K562 (cell line): ENCODE data around the gene HEMK1. TPM values are rescaled to one million over a fixed set of nuclear protein-coding genes. Genes with fewer than 3 reads are reported as not detected.

Experiments used
- CBX3 ChIP-seq, 2 experiments: IDR thresholded peaks; 1 replicate in 1 of 2; 2 replicates in 1 of 2; pipeline ENCODE4 v1.6.1; 2012; ENCODE audit warnings: inconsistent platforms in 2 of 2, low read length in 2 of 2, borderline replicate concordance in 1 of 2, control low read depth in 1 of 2
- CHD1 ChIP-seq: fragments of 200-600 bp; sonication (generic); IDR thresholded peaks from one replicate; pipeline ENCODE4 v1.6.1; 2012; ENCODE audit warnings: mild to moderate bottlenecking, moderate library complexity, low read length, inconsistent platforms
- DNMT1 ChIP-seq: fragments of 450-650 bp; IDR thresholded peaks from 2 replicates; pipeline ENCODE4 v1.6.1; 2016; ENCODE audit warnings: antibody characterized with exemption, mild to moderate bottlenecking
- EGR1 ChIP-seq: fragments of 450-650 bp; conservative IDR thresholded peaks from 2 replicates; pipeline ENCODE4 v1.6.1; 2017; ENCODE audit warnings: mild to moderate bottlenecking
- ERF ChIP-seq: fragments of 450-650 bp; formaldehyde crosslinking; IDR thresholded peaks from 2 replicates; pipeline ENCODE4 v1.4.0; 2020; ENCODE audit warnings: mild to moderate bottlenecking, mixed read lengths
- EWSR1 ChIP-seq: fragments of 450-650 bp; IDR thresholded peaks from 2 replicates; pipeline ENCODE4 v1.6.1; 2018; ENCODE audit warnings: borderline replicate concordance, mild to moderate bottlenecking, low read depth, moderate library complexity; ENCODE audit not compliant: partially characterized antibody
- GATA2 ChIP-seq: sonication (generic); formaldehyde crosslinking; IDR thresholded peaks from 2 replicates; pipeline ENCODE4 v1.4.0; 2020; ENCODE audit warnings: mild to moderate bottlenecking, missing genetic modification reagents
- PPARD ChIP-seq: fragments of 250-450 bp; sonication (Bioruptor Pico); IDR thresholded peaks from 2 replicates; pipeline ENCODE4 v1.8.0; 2022; ENCODE audit warnings: inconsistent platforms, mild to moderate bottlenecking, moderate library complexity
- RBM17 ChIP-seq: fragments of 200-400 bp; formaldehyde crosslinking; IDR thresholded peaks from 2 replicates; pipeline ENCODE4 v1.6.1; 2017; ENCODE audit warnings: low read depth, mild to moderate bottlenecking, low read length, borderline replicate concordance
- RNF2 ChIP-seq: sonication (generic); IDR thresholded peaks from 2 replicates; pipeline ENCODE4 v1.6.1; 2016
- SMAD2 ChIP-seq: fragments of 150-350 bp; IDR thresholded peaks from 2 replicates; pipeline ENCODE4 v1.6.1; 2014; ENCODE audit warnings: low read depth, mild to moderate bottlenecking, low read length
- polyA plus RNA-seq, 8 experiments: library from polyadenylated mRNA; depleted of rRNA in 4 of 8; stranded (reverse) in 5 of 8; unstranded in 3 of 8; fragments of >200 nt; fragmentation: Nextera tagmentation in 2 of 8; fragmentation: Illumina TruSeq in 1 of 8; extraction: Ambion mirVana in 2 of 8; extraction: Trizol in 1 of 8; gene quantifications; 2 replicates each; pipeline versions ENCODE4 v1.2.1 to v1.2.3, GENCODE V29; 2011 to 2014; ENCODE audit warnings: inconsistent platforms in 1 of 8, missing spikeins in 1 of 8
- total RNA-seq, 7 experiments: library from RNA; depleted of rRNA in 6 of 7; stranded (reverse); fragments of >200 nt in 6 of 7; fragmentation: Illumina TruSeq in 2 of 7; extraction: Trizol in 2 of 7; gene quantifications; 2 replicates each; pipeline versions ENCODE4 v1.2.1 to v1.2.3, GENCODE V29; 2011 to 2021; ENCODE audit warnings: low replicate concordance in 1 of 7
- TF ChIP-seq, protein P1 (sequence below): sonication (generic); formaldehyde crosslinking; IDR thresholded peaks from 2 replicates; pipeline ENCODE4 v1.8.1; 2023; ENCODE audit warnings: missing genetic modification reagents, mild to moderate bottlenecking, borderline replicate concordance
- TF ChIP-seq, protein P2 (sequence below), 2 experiments: IDR thresholded peaks in 1 of 2; conservative IDR thresholded peaks in 1 of 2; 2 replicates each; pipeline ENCODE4 v1.6.1; 2016; ENCODE audit warnings: low read depth in 2 of 2, mild to moderate bottlenecking in 1 of 2, missing compliant biosample characterization in 1 of 2, missing genetic modification characterization in 1 of 2, moderate library complexity in 1 of 2
- TF ChIP-seq, protein P3 (sequence below): sonication (generic); formaldehyde crosslinking; IDR thresholded peaks from 2 replicates; pipeline ENCODE4 v1.8.0; 2023; ENCODE audit warnings: missing genetic modification reagents, mild to moderate bottlenecking, borderline replicate concordance

The HEMK1 gene
- total and polyA plus RNA-seq, 9 of the 15 experiments (the other 6 are each of a cell fraction or from before 2014, with no cell fraction given), result 2.0 to 16.8 (median 11.4) TPM

DNA sequence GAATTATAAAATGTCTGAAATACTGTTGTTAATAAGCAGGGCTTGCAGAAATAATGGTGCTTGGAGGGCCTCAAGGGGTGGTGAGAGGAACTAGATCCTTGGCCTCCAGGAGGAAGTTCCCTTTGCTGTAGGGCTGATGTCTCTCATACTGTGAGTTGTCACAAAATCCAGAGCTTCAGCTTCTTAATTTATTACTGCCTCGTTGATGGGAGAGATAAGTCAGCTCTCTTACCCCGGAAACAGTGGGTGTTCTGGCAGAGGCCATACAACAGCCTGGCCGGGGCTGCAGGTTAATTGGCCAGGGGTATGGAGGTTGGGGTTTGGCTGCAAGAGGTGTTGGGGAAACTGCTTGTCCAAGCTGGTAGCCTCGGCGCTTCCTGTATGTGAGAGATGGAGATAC lies 63.1 kb downstream of the HEMK1 start (continued):
- TF ChIP-seq, protein P1, sequence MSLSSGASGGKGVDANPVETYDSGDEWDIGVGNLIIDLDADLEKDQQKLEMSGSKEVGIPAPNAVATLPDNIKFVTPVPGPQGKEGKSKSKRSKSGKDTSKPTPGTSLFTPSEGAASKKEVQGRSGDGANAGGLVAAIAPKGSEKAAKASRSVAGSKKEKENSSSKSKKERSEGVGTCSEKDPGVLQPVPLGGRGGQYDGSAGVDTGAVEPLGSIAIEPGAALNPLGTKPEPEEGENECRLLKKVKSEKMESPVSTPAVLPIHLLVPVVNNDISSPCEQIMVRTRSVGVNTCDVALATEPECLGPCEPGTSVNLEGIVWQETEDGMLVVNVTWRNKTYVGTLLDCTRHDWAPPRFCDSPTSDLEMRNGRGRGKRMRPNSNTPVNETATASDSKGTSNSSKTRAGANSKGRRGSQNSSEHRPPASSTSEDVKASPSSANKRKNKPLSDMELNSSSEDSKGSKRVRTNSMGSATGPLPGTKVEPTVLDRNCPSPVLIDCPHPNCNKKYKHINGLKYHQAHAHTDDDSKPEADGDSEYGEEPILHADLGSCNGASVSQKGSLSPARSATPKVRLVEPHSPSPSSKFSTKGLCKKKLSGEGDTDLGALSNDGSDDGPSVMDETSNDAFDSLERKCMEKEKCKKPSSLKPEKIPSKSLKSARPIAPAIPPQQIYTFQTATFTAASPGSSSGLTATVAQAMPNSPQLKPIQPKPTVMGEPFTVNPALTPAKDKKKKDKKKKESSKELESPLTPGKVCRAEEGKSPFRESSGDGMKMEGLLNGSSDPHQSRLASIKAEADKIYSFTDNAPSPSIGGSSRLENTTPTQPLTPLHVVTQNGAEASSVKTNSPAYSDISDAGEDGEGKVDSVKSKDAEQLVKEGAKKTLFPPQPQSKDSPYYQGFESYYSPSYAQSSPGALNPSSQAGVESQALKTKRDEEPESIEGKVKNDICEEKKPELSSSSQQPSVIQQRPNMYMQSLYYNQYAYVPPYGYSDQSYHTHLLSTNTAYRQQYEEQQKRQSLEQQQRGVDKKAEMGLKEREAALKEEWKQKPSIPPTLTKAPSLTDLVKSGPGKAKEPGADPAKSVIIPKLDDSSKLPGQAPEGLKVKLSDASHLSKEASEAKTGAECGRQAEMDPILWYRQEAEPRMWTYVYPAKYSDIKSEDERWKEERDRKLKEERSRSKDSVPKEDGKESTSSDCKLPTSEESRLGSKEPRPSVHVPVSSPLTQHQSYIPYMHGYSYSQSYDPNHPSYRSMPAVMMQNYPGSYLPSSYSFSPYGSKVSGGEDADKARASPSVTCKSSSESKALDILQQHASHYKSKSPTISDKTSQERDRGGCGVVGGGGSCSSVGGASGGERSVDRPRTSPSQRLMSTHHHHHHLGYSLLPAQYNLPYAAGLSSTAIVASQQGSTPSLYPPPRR (CRISPR knock-in tag), result no peak
- TF ChIP-seq, protein P2, sequence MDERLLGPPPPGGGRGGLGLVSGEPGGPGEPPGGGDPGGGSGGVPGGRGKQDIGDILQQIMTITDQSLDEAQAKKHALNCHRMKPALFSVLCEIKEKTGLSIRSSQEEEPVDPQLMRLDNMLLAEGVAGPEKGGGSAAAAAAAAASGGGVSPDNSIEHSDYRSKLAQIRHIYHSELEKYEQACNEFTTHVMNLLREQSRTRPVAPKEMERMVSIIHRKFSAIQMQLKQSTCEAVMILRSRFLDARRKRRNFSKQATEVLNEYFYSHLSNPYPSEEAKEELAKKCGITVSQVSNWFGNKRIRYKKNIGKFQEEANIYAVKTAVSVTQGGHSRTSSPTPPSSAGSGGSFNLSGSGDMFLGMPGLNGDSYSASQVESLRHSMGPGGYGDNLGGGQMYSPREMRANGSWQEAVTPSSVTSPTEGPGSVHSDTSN (CRISPR knock-in tag; IDR thresholded peaks at IDR 0.05; ENCODE audit: low read depth), result no peak
- TF ChIP-seq, protein P2 (tag; conservative IDR thresholded peaks at IDR 0.05; ENCODE audit: low read depth), result peak; percentile 82
- TF ChIP-seq RNF2, result no peak
- no peak for TF ChIP-seq DNMT1
- TF ChIP-seq EWSR1, result no peak
- 0 out of 2 replicates have a peak, but pooled peaks have one; percentile 35 for TF ChIP-seq GATA2 (CRISPR knock-in tag)
- TF ChIP-seq, protein P3, sequence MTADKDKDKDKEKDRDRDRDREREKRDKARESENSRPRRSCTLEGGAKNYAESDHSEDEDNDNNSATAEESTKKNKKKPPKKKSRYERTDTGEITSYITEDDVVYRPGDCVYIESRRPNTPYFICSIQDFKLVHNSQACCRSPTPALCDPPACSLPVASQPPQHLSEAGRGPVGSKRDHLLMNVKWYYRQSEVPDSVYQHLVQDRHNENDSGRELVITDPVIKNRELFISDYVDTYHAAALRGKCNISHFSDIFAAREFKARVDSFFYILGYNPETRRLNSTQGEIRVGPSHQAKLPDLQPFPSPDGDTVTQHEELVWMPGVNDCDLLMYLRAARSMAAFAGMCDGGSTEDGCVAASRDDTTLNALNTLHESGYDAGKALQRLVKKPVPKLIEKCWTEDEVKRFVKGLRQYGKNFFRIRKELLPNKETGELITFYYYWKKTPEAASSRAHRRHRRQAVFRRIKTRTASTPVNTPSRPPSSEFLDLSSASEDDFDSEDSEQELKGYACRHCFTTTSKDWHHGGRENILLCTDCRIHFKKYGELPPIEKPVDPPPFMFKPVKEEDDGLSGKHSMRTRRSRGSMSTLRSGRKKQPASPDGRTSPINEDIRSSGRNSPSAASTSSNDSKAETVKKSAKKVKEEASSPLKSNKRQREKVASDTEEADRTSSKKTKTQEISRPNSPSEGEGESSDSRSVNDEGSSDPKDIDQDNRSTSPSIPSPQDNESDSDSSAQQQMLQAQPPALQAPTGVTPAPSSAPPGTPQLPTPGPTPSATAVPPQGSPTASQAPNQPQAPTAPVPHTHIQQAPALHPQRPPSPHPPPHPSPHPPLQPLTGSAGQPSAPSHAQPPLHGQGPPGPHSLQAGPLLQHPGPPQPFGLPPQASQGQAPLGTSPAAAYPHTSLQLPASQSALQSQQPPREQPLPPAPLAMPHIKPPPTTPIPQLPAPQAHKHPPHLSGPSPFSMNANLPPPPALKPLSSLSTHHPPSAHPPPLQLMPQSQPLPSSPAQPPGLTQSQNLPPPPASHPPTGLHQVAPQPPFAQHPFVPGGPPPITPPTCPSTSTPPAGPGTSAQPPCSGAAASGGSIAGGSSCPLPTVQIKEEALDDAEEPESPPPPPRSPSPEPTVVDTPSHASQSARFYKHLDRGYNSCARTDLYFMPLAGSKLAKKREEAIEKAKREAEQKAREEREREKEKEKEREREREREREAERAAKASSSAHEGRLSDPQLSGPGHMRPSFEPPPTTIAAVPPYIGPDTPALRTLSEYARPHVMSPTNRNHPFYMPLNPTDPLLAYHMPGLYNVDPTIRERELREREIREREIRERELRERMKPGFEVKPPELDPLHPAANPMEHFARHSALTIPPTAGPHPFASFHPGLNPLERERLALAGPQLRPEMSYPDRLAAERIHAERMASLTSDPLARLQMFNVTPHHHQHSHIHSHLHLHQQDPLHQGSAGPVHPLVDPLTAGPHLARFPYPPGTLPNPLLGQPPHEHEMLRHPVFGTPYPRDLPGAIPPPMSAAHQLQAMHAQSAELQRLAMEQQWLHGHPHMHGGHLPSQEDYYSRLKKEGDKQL (CRISPR knock-in tag), result no peak
- TF ChIP-seq EGR1, result peak; percentile 20; the same call in 1 of the 2 replicates
- no peak for TF ChIP-seq PPARD
- TF ChIP-seq SMAD2, result no peak
- TF ChIP-seq CHD1, result no peak
- no peak for TF ChIP-seq CBX3 (IDR thresholded peaks at IDR 0.05; ENCODE audit: borderline replicate concordance in 1 of 2, low read length in 2 of 2)
- TF ChIP-seq ERF (CRISPR knock-in tag), result no peak
- no peak for TF ChIP-seq RBM17
